Left lung (tissue), 10 donors: ENCODE results near the gene PDS5A. TPM values are rescaled to one million over a fixed set of nuclear protein-coding genes. Genes with fewer than 3 reads are reported as not detected.

Source experiments
- ATAC-seq: fragments of 200-7000 bp; cut with Tn5 transposase; one replicate; pipeline ENCODE4 v1.9.1; 2020; ENCODE audit warnings: moderate library complexity
- DNase-seq, 4 donors: peaks; one replicate each; pipeline ENCODE4 v3.0.0-alpha.2; 2013 to 2020
- H3K27ac ChIP-seq, 2 donors: fragments of 200-600 bp; sonication (generic) in 1 of 2; one replicate each; pipeline versions ENCODE4 v1.5.0 to v1.8.0; 2020 to 2021
- H3K27me3 ChIP-seq, 2 donors: fragments of 200-600 bp; sonication (generic) in 1 of 2; one replicate each; pipeline versions ENCODE4 v1.5.0 to v1.8.0; 2020 to 2021
- H3K36me3 ChIP-seq, 2 donors: fragments of 200-600 bp; sonication (generic) in 1 of 2; one replicate each; pipeline versions ENCODE4 v1.5.0 to v1.8.0; 2020 to 2021
- H3K4me1 ChIP-seq, 2 donors: fragments of 200-600 bp; one replicate each; pipeline ENCODE4 v1.8.0; 2021
- H3K4me3 ChIP-seq, 2 donors: fragments of 200-600 bp; sonication (generic) in 1 of 2; one replicate each; pipeline versions ENCODE4 v1.5.0 to v1.8.0; 2020 to 2021; ENCODE audit warnings: mild to moderate bottlenecking in 1 of 2
- H3K9me3 ChIP-seq, 2 donors: fragments of 200-600 bp; sonication (generic) in 1 of 2; one replicate each; pipeline versions ENCODE4 v1.5.0 to v1.8.0; 2020 to 2021
- intact Hi-C, 2 donors: fragments of 100-400 bp; cut with DNase I; formaldehyde crosslinking; loops; one replicate each; pipeline versions ENCODE4 v1.11.2 to v1.14.2; 2022
- polyA plus RNA-seq, 6 donors: library from polyadenylated mRNA; unstranded; fragments of 120-200 nt; gene quantifications; one replicate each; pipeline ENCODE4 v1.2.1, GENCODE V29; 2013; ENCODE audit not compliant: insufficient read length in 6 of 6
- total RNA-seq, 2 donors: library from RNA; stranded (reverse); fragmentation: NEBNext Ultra II Directional; extraction: Animal tissue kit (Norgen Biotek cat#: 25700); gene quantifications; one replicate each; pipeline ENCODE4 v1.2.1, GENCODE V29; 2021
- TF ChIP-seq, protein P1 (sequence below), 2 donors: fragments of 200-600 bp; sonication (generic) in 1 of 2; IDR thresholded peaks; one replicate each; pipeline versions ENCODE4 v1.5.0 to v1.8.0; 2021; ENCODE audit warnings: antibody characterized with exemption in 2 of 2
- donor health status: DM: no; HTN: yes; CAD: no.
- donor health status: DM: no; HTN: no; CAD: no.

The PDS5A gene
- total and polyA plus RNA-seq, 8 donors = 66.4 to 82.1 (median 72.3) TPM

DNA sequence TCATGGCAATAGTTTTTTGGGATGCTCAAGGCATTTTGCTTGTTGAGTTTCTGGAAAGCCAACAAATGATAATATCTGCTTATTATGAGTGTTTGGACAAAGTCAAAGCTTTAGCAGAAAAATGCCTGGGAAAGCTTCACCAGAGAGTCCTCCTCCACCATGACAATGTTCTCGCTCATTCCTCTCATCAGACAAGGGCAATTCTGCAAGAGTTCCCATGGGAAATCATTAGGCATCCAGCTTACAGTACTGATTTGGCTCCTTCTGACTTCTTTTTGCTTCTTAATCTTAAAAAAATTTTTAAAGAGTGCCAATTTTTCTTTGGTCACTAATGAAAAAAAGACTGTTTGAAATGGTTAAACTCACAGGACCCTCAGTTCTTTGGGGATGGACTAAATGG is 143.4 kb downstream of the PDS5A start:
- TF ChIP-seq, protein P1, sequence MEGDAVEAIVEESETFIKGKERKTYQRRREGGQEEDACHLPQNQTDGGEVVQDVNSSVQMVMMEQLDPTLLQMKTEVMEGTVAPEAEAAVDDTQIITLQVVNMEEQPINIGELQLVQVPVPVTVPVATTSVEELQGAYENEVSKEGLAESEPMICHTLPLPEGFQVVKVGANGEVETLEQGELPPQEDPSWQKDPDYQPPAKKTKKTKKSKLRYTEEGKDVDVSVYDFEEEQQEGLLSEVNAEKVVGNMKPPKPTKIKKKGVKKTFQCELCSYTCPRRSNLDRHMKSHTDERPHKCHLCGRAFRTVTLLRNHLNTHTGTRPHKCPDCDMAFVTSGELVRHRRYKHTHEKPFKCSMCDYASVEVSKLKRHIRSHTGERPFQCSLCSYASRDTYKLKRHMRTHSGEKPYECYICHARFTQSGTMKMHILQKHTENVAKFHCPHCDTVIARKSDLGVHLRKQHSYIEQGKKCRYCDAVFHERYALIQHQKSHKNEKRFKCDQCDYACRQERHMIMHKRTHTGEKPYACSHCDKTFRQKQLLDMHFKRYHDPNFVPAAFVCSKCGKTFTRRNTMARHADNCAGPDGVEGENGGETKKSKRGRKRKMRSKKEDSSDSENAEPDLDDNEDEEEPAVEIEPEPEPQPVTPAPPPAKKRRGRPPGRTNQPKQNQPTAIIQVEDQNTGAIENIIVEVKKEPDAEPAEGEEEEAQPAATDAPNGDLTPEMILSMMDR (IDR thresholded peaks at IDR 0.05) = no peak
- no peak for DNase-seq
- Histone ChIP-seq H3K4me3 (no peak overlapping the region), H3K27me3 (no peaks in the 10 kb centered on the region), H3K36me3 (peaks cover 0 to 100% of the 10 kb centered on the region in 2 donors), H3K27ac (no peak overlapping the region), H3K9me3 (no peaks in the 10 kb centered on the region), H3K4me1 (no peaks in the 10 kb centered on the region)
- no peak for ATAC-seq
- intact Hi-C loops = no loop called here

DNA sequence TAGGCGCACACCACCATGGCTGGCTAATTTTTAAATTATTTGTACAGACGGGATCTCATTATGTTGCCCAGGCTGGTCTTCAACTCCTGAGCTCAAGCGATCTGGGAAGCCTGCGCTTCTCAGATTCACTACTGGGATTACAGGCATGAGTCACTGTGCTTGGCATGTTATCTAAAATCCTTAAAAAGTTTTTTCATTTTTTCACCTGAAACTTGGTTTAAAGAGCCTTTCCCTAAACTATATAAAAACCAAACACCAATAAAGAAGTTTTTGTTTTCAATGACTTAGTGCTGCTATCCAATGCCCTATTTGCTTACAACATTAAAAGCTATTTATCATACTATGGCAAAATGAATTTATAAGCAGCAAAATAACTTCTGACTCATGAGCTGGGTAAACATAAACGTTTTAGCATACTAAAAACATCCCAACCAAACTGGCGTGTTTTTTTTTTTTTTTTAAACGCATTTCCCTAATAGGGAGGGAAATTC is 151.9 kb downstream of the PDS5A start:
- Histone ChIP-seq H3K36me3 (peaks cover 0 to 52% of the 10 kb centered on the region in 2 donors), H3K27ac (peak overlapping the region; percentile 1 to 21), H3K9me3 (no peaks in the 10 kb centered on the region), H3K4me1 (peaks cover 0 to 7% of the 10 kb centered on the region in 2 donors), H3K4me3 (no peak overlapping the region), H3K27me3 (no peaks in the 10 kb centered on the region)
- intact Hi-C loops = no loop called here
- TF ChIP-seq, protein P1 (IDR thresholded peaks at IDR 0.05) = no peak
- ATAC-seq (peak; percentile 72), DNase-seq (no peak)

GRCh38 chr4:39825090-39825489 is 152.6 kb downstream of the PDS5A start:
- H3K27ac ChIP-seq = peak overlapping the region; percentile 1 to 21
- peak; percentile 73 for ATAC-seq
- DNase-seq = peak in 1 of 4 donors; percentile 31

GRCh38 chr4:39823191-39823590 is 154.5 kb downstream of the PDS5A start:
- DNase-seq (peak in 1 of 4 donors; percentile 7), ATAC-seq (no peak)
- Histone ChIP-seq H3K36me3 (peaks cover 0 to 26% of the 10 kb centered on the region in 2 donors), H3K27me3 (no peaks in the 10 kb centered on the region), H3K9me3 (no peaks in the 10 kb centered on the region), H3K27ac (no peak overlapping the region), H3K4me3 (no peak overlapping the region), H3K4me1 (peaks cover 0 to 7% of the 10 kb centered on the region in 2 donors)
- TF ChIP-seq, protein P1 (IDR thresholded peaks at IDR 0.05) = no peak
- intact Hi-C loops = no loop called here

More at GRCh38 chr4:39825090-39825489, 152.6 kb downstream of the PDS5A start:
- TF ChIP-seq, protein P1 (IDR thresholded peaks at IDR 0.05) = no peak
- Histone ChIP-seq H3K9me3 (no peaks in the 10 kb centered on the region), H3K36me3 (peaks cover 0 to 45% of the 10 kb centered on the region in 2 donors), H3K4me3 (no peak overlapping the region), H3K27me3 (no peaks in the 10 kb centered on the region), H3K4me1 (peaks cover 0 to 7% of the 10 kb centered on the region in 2 donors)
- intact Hi-C loops = no loop called here

- no peak for ATAC-seq
- Histone ChIP-seq H3K4me3 (no peak overlapping the region), H3K27ac (no peak overlapping the region), H3K27me3 (no peaks in the 10 kb centered on the region), H3K4me1 (peaks cover 0 to 7% of the 10 kb centered on the region in 2 donors), H3K9me3 (no peaks in the 10 kb centered on the region), H3K36me3 (peaks cover 0 to 22% of the 10 kb centered on the region in 2 donors)
- no peak for DNase-seq
- TF ChIP-seq, protein P1 (IDR thresholded peaks at IDR 0.05) = no peak
- intact Hi-C loops = no loop called here
Measured at GRCh38 chr4:39822662-39823061, 155.0 kb downstream of the PDS5A start.
